Activated CD4-positive, alpha-beta memory T cell treated with anti-CD3 and anti-CD28 coated beads for 36 hours (primary cell): ENCODE measurements around the gene GPR157. TPM values are rescaled to one million over a fixed set of nuclear protein-coding genes. Genes with fewer than 3 reads are reported as not detected.

Experiments
- CTCF ChIA-PET: fragments of 350-600 bp; sonication (Branson Sonifier 250); formaldehyde crosslinking; loops from one replicate; lab custom pipeline; 2021; ENCODE audit warnings: antibody characterized with exemption, inconsistent platforms; lab: Charles Lee
- POLR2A ChIA-PET: fragments of 350-600 bp; sonication (Branson Sonifier 250); formaldehyde crosslinking; loops from one replicate; lab custom pipeline; 2021; ENCODE audit warnings: antibody characterized with exemption; lab: Charles Lee
- DNase-seq: peaks from one replicate; pipeline ENCODE4 v3.0.0-alpha.2; 2020
- H3K27ac Mint-ChIP-seq: one replicate; pipeline ENCODE4 v1.8.0; 2021; ENCODE audit warnings: mixed read lengths
- H3K27me3 Mint-ChIP-seq: one replicate; pipeline ENCODE4 v1.8.0; 2021; ENCODE audit warnings: mixed read lengths
- H3K36me3 Mint-ChIP-seq: one replicate; pipeline ENCODE4 v1.8.0; 2021; ENCODE audit warnings: mixed read lengths
- H3K4me1 Mint-ChIP-seq: one replicate; pipeline ENCODE4 v1.8.0; 2021; ENCODE audit warnings: low read depth, mixed read lengths
- H3K4me3 Mint-ChIP-seq: one replicate; pipeline ENCODE4 v1.8.0; 2021; ENCODE audit warnings: mild to moderate bottlenecking, mixed read lengths
- H3K9me3 Mint-ChIP-seq: one replicate; pipeline ENCODE4 v1.8.0; 2021; ENCODE audit warnings: mixed read lengths
- intact Hi-C: fragments of 100-400 bp; cut with micrococcal nuclease; formaldehyde crosslinking; loops from one replicate; pipeline ENCODE4 v1.15.1; 2023
- total RNA-seq, 2 experiments: library from RNA; stranded (reverse); gene quantifications; one replicate each; pipeline ENCODE4 v1.2.3, GENCODE V29; 2021

The GPR157 gene
- total RNA-seq, 2 experiments from 2014 or later = 3.5 to 3.9 TPM

DNA sequence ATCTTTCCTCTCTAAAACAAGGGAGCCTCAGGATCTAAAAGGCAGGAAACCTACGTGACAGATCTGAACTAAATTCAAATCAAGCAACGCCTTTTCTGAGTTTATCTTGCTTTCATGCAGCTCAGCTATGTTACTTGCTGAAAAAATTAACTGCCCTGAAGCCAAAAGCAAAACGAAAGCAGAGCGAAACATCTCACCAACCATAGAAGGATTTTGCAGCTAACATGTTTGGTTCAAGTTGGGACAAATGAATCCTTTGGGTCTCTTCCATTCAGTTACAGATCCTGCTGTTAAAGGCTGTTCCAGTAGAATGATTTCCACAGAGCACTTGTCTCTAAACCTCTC, 59.9 kb downstream of the GPR157 start:
- Mint-ChIP-seq H3K36me3 (no peaks in the 10 kb centered on the region), H3K4me3 (no peak overlapping the region), H3K27me3 (peaks cover 4% of the 10 kb centered on the region), H3K4me1 (no peaks in the 10 kb centered on the region), H3K27ac (no peak overlapping the region), H3K9me3 (no peaks in the 10 kb centered on the region)
- intact Hi-C loops = no loop called here
- ChIA-PET CTCF (no interaction called here), POLR2A (no interaction called here)
- DNase-seq = no peak

DNA sequence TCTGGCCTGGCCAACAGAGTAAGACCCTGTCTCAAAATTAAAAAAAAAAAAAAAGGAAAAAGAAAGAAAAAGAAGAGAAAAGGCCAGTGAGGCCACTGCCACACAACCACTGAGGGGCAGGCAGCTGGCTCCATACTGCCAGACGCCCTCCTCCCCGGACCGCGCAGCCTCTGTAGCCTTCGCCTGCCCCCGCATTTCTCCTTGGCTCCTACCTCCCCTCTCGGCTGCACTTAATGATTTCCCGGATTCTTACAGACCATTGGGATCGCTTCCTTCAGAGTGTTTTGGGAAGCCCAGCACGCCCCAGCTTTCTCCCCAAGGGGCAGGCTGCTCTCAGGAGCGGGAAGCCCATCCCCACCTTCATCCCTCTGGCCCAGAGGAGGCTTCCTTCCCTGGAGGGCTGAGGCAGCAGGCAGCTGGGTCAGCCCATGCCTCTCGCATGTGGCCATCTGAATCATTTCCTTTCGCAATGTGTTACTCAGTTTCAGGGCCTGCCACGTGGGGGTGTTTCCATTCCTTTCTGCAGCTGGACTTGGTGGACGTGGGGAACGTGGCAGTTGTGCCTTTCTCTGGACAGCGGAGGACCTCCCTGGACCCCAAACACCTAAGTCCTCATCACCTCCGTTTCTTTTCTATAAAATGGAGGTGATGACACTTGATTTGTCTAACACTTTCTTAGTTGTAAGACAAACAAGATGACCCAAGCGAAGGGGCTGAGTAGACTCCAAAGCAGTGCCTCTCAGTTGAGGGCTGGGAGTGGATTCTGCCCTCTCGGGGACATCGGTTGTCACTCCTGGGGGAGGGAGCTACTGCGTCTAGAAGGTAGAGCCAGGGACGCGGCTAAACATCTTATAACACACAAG, 61.7 kb downstream of the GPR157 start:
- no peak for DNase-seq
- Mint-ChIP-seq H3K27me3 (peaks cover 4% of the 10 kb centered on the region), H3K27ac (no peak overlapping the region), H3K4me1 (no peaks in the 10 kb centered on the region), H3K9me3 (no peaks in the 10 kb centered on the region), H3K4me3 (no peak overlapping the region), H3K36me3 (no peaks in the 10 kb centered on the region)
- ChIA-PET CTCF (no interaction called here), POLR2A (no interaction called here)
- intact Hi-C loops = no loop called here

DNA sequence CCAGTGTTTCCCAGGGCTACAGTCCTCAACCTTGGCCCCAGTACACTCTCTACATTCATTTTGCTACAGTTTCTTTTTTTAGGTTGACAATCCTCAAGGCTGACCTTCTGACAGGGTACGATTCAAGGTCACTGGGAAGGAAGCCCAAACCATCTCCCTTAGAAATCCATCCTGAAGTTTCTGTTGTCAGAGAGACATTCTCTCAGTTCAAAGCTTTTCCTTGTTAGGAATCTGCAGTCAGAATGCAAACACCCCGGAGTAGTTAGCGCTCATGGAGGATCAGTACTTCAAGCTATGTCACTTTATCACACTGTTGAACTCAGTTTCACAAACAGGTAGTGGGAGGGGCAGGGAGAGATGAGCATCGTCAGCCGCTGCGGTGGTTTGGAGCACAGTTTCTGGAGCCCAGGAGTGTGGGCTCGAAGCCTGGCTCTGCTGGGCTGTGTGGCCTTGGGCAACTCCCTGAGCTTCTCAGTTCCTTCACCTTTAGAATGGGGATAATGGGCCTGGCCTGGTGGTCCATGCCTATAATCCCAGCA, 63.6 kb downstream of the GPR157 start:
- Mint-ChIP-seq H3K27ac (no peak overlapping the region), H3K4me1 (no peaks in the 10 kb centered on the region), H3K36me3 (no peaks in the 10 kb centered on the region), H3K9me3 (no peaks in the 10 kb centered on the region), H3K27me3 (peaks cover 4% of the 10 kb centered on the region), H3K4me3 (no peak overlapping the region)
- CTCF ChIA-PET = no interaction called here
- POLR2A ChIA-PET = no interaction called here
- no peak for DNase-seq
- intact Hi-C loops = no loop called here

DNA sequence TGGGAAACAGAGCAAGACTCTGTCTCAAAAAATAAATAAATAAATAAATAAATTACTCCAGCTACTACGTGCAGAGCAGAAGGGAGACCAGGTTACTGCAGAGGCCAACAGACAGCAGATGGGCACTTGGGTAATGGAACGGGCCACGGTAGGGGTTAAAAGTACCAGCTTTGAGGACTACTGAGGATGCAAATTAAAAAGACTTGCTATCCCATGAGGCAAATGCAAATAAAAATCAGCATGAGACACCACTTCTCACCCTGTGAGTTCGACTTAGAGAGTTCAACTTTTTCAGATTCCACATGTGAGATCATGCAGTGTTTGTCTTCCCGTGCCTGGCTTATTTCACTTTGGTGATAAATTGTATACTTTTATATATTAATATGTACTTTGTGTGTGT, 66.1 kb downstream of the GPR157 start:
- POLR2A ChIA-PET = no interaction called here
- Mint-ChIP-seq H3K4me1 (no peaks in the 10 kb centered on the region), H3K27me3 (peaks cover 2% of the 10 kb centered on the region), H3K4me3 (no peak overlapping the region), H3K9me3 (no peaks in the 10 kb centered on the region), H3K36me3 (no peaks in the 10 kb centered on the region), H3K27ac (no peak overlapping the region)
- intact Hi-C loops = no loop called here
- no peak for DNase-seq
- CTCF ChIA-PET = no interaction called here

DNA sequence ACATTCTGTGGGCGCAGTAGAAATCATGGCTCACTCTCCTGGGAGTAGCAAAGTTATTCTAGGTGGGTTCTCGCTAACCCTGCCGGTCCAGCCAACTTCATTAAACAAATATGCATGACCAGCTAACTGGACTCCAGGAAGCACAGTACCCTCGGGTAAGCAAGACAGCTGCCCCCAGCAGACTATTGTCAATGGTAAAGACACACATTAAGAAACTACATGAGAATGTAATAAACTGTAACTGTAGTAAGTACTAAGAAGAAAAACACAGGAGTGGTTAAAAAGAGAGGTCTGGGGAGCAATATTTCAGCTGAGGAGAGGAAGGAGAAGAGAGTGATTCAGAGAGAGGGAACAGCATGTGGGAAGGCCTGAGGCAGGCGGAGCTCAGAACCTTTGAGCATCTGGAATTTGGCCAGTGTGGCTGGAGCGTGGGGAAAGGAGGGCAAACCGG, 66.9 kb downstream of the GPR157 start:
- intact Hi-C loops = no loop called here
- no peaks in the 10 kb centered on the region for H3K36me3 Mint-ChIP-seq
- H3K9me3 Mint-ChIP-seq = no peaks in the 10 kb centered on the region
- H3K4me1 Mint-ChIP-seq = no peaks in the 10 kb centered on the region
- H3K27ac Mint-ChIP-seq = no peak overlapping the region
- no peaks in the 10 kb centered on the region for H3K27me3 Mint-ChIP-seq
- ChIA-PET CTCF (no interaction called here), POLR2A (no interaction called here)
- DNase-seq = no peak
- no peak overlapping the region for H3K4me3 Mint-ChIP-seq

DNA sequence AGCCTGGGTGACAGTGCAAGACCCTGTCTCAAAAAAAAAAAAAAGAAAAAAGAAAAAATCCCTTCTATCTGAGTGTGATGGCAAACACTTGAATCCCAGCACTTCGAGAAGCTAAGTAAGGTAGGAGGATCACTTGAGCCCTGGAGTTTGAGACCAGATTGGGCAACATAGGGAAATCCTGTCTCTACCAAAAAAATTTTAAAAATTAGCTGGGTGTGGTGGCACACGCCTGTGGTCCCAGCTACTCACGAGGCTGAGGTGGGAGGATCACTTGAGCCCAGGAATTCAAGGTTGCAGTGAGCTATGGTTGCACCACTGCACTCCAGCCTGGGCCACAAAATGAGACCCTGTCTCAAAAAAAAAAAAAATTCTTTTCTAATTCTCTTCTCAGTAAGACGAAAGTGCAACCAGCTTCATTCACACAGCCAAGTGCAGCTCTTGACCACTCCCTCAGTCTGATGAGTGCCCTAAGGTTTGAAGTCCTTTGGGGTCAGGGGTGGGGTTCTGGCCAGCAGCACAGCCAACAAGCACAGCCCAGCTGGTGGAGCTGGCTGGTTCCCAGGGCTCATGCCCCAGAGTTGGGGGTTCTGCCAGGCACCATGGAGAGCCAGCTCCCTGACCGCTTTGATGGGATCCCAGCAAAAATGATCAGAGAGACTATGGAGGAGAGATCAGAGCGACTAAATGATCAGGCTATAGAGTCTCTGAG, 67.5 kb downstream of the GPR157 start:
- no peaks in the 10 kb centered on the region for H3K27me3 Mint-ChIP-seq
- POLR2A ChIA-PET = no interaction called here
- no peak overlapping the region for H3K27ac Mint-ChIP-seq
- H3K4me1 Mint-ChIP-seq = no peaks in the 10 kb centered on the region
- intact Hi-C loops = no loop called here
- CTCF ChIA-PET = interaction anchor here (0.6 kb wide), 1 partner anchor 1199 kb away, joined by 3 read pairs; no protein-coding TSS in a partner anchor
- DNase-seq = no peak
- no peaks in the 10 kb centered on the region for H3K36me3 Mint-ChIP-seq
- H3K9me3 Mint-ChIP-seq = no peaks in the 10 kb centered on the region
- no peak overlapping the region for H3K4me3 Mint-ChIP-seq

DNA sequence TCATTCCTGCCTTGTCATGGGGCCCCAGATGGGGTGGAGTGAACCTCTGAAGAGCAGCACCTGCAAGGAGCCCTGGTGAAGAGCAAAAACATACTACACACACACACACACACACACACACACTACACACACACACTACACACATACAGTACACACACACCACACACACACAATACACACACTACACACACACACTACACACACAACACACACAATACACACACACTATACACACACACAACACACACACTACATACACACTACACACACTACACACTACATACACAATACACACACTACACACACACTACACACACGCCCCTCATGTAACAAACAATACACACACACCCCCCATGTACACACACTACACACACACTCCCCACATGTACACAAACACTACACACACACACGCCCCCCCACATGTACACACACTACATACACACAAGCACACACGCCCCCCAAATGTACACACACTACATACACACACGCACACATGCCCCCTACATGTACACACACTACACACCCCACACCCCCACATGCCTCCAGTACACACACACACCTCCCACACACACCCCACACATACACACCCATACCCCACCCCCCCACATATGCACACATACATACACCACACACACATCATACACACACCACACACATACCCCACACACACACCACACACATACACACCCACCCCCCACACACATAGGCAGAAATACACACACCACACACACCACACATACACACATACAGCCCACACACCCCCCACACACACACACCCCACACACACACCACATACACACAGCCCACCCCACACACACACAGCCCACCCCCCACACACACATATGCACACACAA, 68.8 kb downstream of the GPR157 start:
- ChIA-PET CTCF (no interaction called here), POLR2A (no interaction called here)
- intact Hi-C loops = no loop called here
- Mint-ChIP-seq H3K27me3 (no peaks in the 10 kb centered on the region), H3K4me1 (no peaks in the 10 kb centered on the region), H3K36me3 (no peaks in the 10 kb centered on the region), H3K4me3 (no peak overlapping the region), H3K27ac (no peak overlapping the region), H3K9me3 (no peaks in the 10 kb centered on the region)
- DNase-seq = no peak

DNA sequence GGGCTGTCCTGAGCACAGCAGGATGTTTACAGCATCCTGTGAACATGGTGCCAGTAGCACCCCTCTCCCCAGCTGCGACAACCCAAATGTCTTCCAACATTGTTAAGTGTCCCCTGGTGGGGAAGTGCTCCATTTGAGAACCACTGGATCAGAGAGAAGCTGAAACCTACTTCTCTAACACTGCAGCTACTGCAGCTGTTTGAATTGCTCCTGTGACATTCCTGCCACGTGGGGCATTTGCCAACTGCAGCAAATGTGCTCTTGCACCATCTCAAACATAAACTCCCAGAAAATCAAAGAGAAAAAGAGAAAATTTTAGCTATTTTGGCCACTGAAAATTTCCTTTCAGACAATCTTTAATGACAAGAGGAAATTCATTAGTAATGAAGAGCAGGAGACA, 70.4 kb downstream of the GPR157 start:
- no peaks in the 10 kb centered on the region for H3K9me3 Mint-ChIP-seq
- no peak overlapping the region for H3K4me3 Mint-ChIP-seq
- ChIA-PET CTCF (no interaction called here), POLR2A (no interaction called here)
- no peak for DNase-seq
- intact Hi-C loops = no loop called here
- H3K4me1 Mint-ChIP-seq = no peaks in the 10 kb centered on the region
- no peaks in the 10 kb centered on the region for H3K27me3 Mint-ChIP-seq
- H3K36me3 Mint-ChIP-seq = no peaks in the 10 kb centered on the region
- H3K27ac Mint-ChIP-seq = no peak overlapping the region

DNA sequence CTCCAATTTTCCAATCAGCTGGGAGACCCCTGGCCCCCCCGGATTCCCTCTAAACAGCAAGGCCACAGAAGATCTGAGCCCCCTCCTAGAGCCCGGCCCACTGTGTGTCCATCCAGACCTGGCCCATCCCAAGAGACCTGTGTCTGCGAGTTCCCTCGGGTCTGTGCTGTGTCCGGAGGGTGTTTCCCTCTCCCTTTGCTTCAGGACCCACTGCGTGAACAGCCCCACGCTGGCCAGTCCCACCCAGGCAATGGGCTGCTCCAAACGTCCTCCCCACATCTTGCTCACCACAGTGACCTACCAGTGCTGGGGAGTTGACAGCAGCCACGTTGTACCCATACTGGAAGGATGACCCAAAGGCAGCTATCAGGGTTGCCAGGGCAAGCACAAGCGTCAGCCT, 71.1 kb downstream of the GPR157 start:
- DNase-seq = no peak
- Mint-ChIP-seq H3K4me3 (no peak overlapping the region), H3K27me3 (no peaks in the 10 kb centered on the region), H3K36me3 (no peaks in the 10 kb centered on the region), H3K27ac (no peak overlapping the region), H3K4me1 (no peaks in the 10 kb centered on the region), H3K9me3 (no peaks in the 10 kb centered on the region)
- intact Hi-C loops = no loop called here
- ChIA-PET CTCF (no interaction called here), POLR2A (no interaction called here)

DNA sequence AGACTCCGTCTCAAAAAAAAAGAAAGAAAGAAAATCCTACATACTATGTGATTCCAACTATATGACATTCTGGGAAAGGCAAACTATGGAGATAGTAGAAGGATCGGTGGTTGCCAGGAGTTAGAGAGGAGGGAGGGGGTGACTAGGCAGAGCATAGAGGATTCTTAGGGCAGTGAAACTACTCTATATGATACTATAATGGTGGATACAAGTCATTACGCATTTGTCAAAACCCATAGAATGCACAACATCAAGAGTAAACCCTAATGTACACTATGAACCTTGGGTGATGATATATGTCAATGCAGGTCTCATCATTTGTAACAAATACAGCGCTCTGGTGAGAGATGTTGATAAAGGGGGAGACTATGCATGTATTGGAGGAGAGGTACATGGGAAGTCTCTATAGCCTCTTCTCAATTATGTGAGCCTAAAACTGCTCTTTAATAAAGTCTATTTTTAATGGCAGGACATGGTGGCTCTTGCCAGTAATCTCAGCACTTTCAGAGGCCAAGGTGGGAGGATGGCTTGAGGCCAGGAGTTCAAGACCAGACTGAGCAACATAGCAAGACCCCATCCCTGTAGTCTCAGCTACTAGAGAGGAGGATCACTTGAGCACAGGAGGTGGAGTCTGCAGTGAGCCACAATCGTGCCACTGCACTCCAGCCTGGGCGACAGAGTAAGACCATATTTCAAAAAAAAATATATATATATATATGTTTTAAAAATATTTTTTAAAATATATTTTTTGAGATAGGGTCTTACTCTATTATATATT, 76.4 kb downstream of the GPR157 start:
- H3K36me3 Mint-ChIP-seq = no peaks in the 10 kb centered on the region
- CTCF ChIA-PET = no interaction called here
- H3K4me1 Mint-ChIP-seq = no peaks in the 10 kb centered on the region
- intact Hi-C loops = no loop called here
- no peak overlapping the region for H3K27ac Mint-ChIP-seq
- no peak overlapping the region for H3K4me3 Mint-ChIP-seq
- DNase-seq = no peak
- no peaks in the 10 kb centered on the region for H3K27me3 Mint-ChIP-seq
- POLR2A ChIA-PET = no interaction called here
- H3K9me3 Mint-ChIP-seq = no peaks in the 10 kb centered on the region

DNA sequence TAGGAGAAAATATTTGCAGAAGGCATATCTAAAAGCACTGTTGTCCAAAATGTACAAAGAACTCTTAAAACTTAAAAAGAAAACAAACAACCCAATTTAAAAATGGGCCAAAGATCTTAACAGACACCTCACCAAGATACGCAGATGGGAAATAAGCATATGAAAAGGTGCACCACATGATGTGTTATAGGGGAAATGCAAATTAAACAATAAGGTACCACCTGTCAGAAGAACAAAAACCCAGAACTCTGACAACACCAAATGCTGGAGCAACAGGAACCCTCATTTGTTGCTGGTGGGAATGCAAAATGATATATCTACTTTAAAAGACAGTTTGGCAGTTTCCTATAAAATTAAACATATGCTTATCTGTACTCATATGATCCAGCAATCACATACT, 77.5 kb downstream of the GPR157 start:
- DNase-seq = no peak
- ChIA-PET POLR2A (no interaction called here), CTCF (interaction anchor here (1.2 kb wide), 1 partner anchor 46 kb away, joined by 3 read pairs; no protein-coding TSS in a partner anchor)
- intact Hi-C loops = no loop called here
- Mint-ChIP-seq H3K36me3 (no peaks in the 10 kb centered on the region), H3K4me3 (no peak overlapping the region), H3K27me3 (no peaks in the 10 kb centered on the region), H3K27ac (no peak overlapping the region), H3K4me1 (no peaks in the 10 kb centered on the region), H3K9me3 (no peaks in the 10 kb centered on the region)
